Fibroblast of lung (primary cell): Measurements from ENCODE around the gene NPPC. TPM values are rescaled to one million over a fixed set of nuclear protein-coding genes. Genes with fewer than 3 reads are reported as not detected.

Experiments used
- DNase-seq, 2 donors: peaks; one replicate each; pipeline versions ENCODE4 v3.0.0 to v3.0.0-alpha.2; 2010; ENCODE audit warnings: low read depth in 2 of 2
- H2AFZ ChIP-seq: 2 replicates; pipeline ENCODE4 v1.5.1; 2012; ENCODE audit warnings: low read length, control low read depth, inconsistent platforms
- H3K27ac ChIP-seq: 2 replicates; pipeline ENCODE4 v1.5.1; 2011; ENCODE audit warnings: low read length, control low read depth; ENCODE audit not compliant: insufficient read depth
- H3K27me3 ChIP-seq: 2 replicates; pipeline ENCODE4 v1.5.1; 2011; ENCODE audit warnings: mild to moderate bottlenecking, low read length; ENCODE audit not compliant: control insufficient read depth, insufficient read depth
- H3K36me3 ChIP-seq: 2 replicates; pipeline ENCODE4 v1.5.1; 2011; ENCODE audit warnings: low read length; ENCODE audit not compliant: control insufficient read depth, insufficient read depth
- H3K4me1 ChIP-seq: 2 replicates; pipeline ENCODE4 v1.5.1; 2011; ENCODE audit warnings: low read length; ENCODE audit not compliant: control insufficient read depth, insufficient read depth; ENCODE audit errors: extremely low read depth
- H3K4me2 ChIP-seq: 2 replicates; pipeline ENCODE4 v1.5.1; 2011; ENCODE audit warnings: low read length, control low read depth; ENCODE audit not compliant: insufficient read depth; ENCODE audit errors: extremely low read depth
- H3K4me3 ChIP-seq, 4 experiments: fragments of 200-600 bp in 1 of 4; sonication (generic) in 1 of 4; replicated peaks in 1 of 4; 2 replicates each; pipeline ENCODE4 v1.5.1; 2011 to 2016; ENCODE audit warnings: low read length in 4 of 4, low read depth in 3 of 4, mild to moderate bottlenecking in 3 of 4, control low read depth in 2 of 4, inconsistent platforms in 1 of 4, mixed read lengths in 1 of 4; ENCODE audit not compliant: insufficient read depth in 1 of 4; ENCODE audit errors: control extremely low read depth in 1 of 4
- H3K79me2 ChIP-seq: 2 replicates; pipeline ENCODE4 v1.5.1; 2012; ENCODE audit warnings: mild to moderate bottlenecking, low read length, inconsistent platforms; ENCODE audit not compliant: control insufficient read depth, insufficient read depth
- H3K9ac ChIP-seq: 2 replicates; pipeline ENCODE4 v1.5.1; 2011; ENCODE audit warnings: mild to moderate bottlenecking, low read length, control low read depth; ENCODE audit not compliant: insufficient read depth
- H3K9me3 ChIP-seq: 2 replicates; pipeline ENCODE4 v1.5.1; 2012; ENCODE audit warnings: low read depth, low read length; ENCODE audit not compliant: control insufficient read depth, insufficient read depth
- H4K20me1 ChIP-seq: 2 replicates; pipeline ENCODE4 v1.5.1; 2011; ENCODE audit warnings: low read length; ENCODE audit not compliant: control insufficient read depth, insufficient read depth; ENCODE audit errors: extremely low read depth
- CTCF ChIP-seq, 2 donors: IDR thresholded peaks in 1 of 2; conservative IDR thresholded peaks in 1 of 2; 1 replicate in 1 of 2; 2 replicates in 1 of 2; pipeline ENCODE4 v1.5.1; 2011 to 2012; ENCODE audit warnings: low read length in 2 of 2, control low read depth in 1 of 2, inconsistent platforms in 1 of 2, low read depth in 1 of 2, mild to moderate bottlenecking in 1 of 2
- EZH2 ChIP-seq: IDR thresholded peaks from 2 replicates; pipeline ENCODE4 v1.5.1; 2012; ENCODE audit warnings: low read length, control low read depth, mild to moderate bottlenecking; ENCODE audit errors: missing control alignments
- polyA plus RNA-seq, 2 donors: library from polyadenylated mRNA; depleted of rRNA in 1 of 2; stranded (reverse) in 1 of 2; unstranded in 1 of 2; fragments of >200 nt; gene quantifications; 2 replicates each; pipeline ENCODE4 v1.2.1, GENCODE V29; 2011 to 2012; ENCODE audit warnings: missing spikeins in 1 of 2
- total RNA-seq: library from RNA; depleted of rRNA; stranded (reverse); fragments of >200 nt; gene quantifications from 2 replicates; pipeline ENCODE4 v1.2.1, GENCODE V29; 2014

The NPPC gene
- total and polyA plus RNA-seq, 2 donors (not counting 1 experiment from before 2014, with no cell fraction given): not detected

GRCh38 chr2:231932711-231932970 lies 6.4 kb upstream of the NPPC start:
- H3K27me3 ChIP-seq: peaks cover 28% of the 10 kb centered on the region
- no peak overlapping the region for H3K4me3 ChIP-seq
- peak in 1 of 2 donors; percentile 24 for DNase-seq
- H4K20me1 ChIP-seq: no peaks in the 10 kb centered on the region
- H2AFZ ChIP-seq: no peak overlapping the region
- no peak for TF ChIP-seq EZH2
- no peak overlapping the region for H3K27ac ChIP-seq
- no peaks in the 10 kb centered on the region for H3K79me2 ChIP-seq
- no peak overlapping the region for H3K9ac ChIP-seq
- H3K4me1 ChIP-seq: no peaks in the 10 kb centered on the region
- H3K36me3 ChIP-seq: no peaks in the 10 kb centered on the region
- no peaks in the 10 kb centered on the region for H3K9me3 ChIP-seq
- H3K4me2 ChIP-seq: no peak overlapping the region

GRCh38 chr2:231931481-231931915 lies 5.3 kb upstream of the NPPC start:
- no peak for DNase-seq

GRCh38 chr2:231930593-231931281 lies 4.5 kb upstream of the NPPC start:
- Histone ChIP-seq H3K27ac (no peak overlapping the region), H3K4me3 (no peak overlapping the region), H3K27me3 (peaks cover 44% of the 10 kb centered on the region), H3K4me2 (no peak overlapping the region), H3K36me3 (no peaks in the 10 kb centered on the region), H3K79me2 (no peaks in the 10 kb centered on the region), H3K9me3 (no peaks in the 10 kb centered on the region), H4K20me1 (no peaks in the 10 kb centered on the region), H3K4me1 (peaks cover 2% of the 10 kb centered on the region), H3K9ac (no peak overlapping the region), H2AFZ (no peak overlapping the region)
- DNase-seq: no peak
- no peak for TF ChIP-seq EZH2
- TF ChIP-seq CTCF (conservative IDR thresholded peaks at IDR 0.05 in 1 of 2, IDR thresholded peaks at IDR 0.05 in 1 of 2; ENCODE audit: low read depth in 1 of 2, low read length in 2 of 2): no peak

More at GRCh38 chr2:231931481-231931915, 5.3 kb upstream of the NPPC start:
- no peaks in the 10 kb centered on the region for H4K20me1 ChIP-seq
- no peak overlapping the region for H2AFZ ChIP-seq
- H3K4me3 ChIP-seq: no peak overlapping the region
- peaks cover 39% of the 10 kb centered on the region for H3K27me3 ChIP-seq
- TF ChIP-seq EZH2 (no peak), CTCF (conservative IDR thresholded peaks at IDR 0.05 in 1 of 2, IDR thresholded peaks at IDR 0.05 in 1 of 2; ENCODE audit: low read depth in 1 of 2, low read length in 2 of 2) (no peak)
- H3K4me1 ChIP-seq: no peaks in the 10 kb centered on the region
- H3K4me2 ChIP-seq: no peak overlapping the region
- no peaks in the 10 kb centered on the region for H3K9me3 ChIP-seq
- no peak overlapping the region for H3K27ac ChIP-seq
- H3K36me3 ChIP-seq: no peaks in the 10 kb centered on the region
- H3K9ac ChIP-seq: no peak overlapping the region
- H3K79me2 ChIP-seq: no peaks in the 10 kb centered on the region
